Stimulated activated CD4-positive, alpha-beta T cell treated with anti-CD3 and anti-CD28 coated beads, Interleukin-15, amount 100 ng/mL, for 1 hour (primary cell): ENCODE data around the gene TDP1.
"Not testable (repeated sequence)": the region's sequence is repeated elsewhere in the genome, so short reads cannot be mapped to it uniquely, and the experiment has no call there.

Experiments
- DNase-seq, 2 donors: peaks; one replicate each; pipeline ENCODE4 v3.0.0-alpha.2; 2020; ENCODE audit warnings: low read depth in 1 of 2, low spot score in 1 of 2

The TDP1 gene

DNA sequence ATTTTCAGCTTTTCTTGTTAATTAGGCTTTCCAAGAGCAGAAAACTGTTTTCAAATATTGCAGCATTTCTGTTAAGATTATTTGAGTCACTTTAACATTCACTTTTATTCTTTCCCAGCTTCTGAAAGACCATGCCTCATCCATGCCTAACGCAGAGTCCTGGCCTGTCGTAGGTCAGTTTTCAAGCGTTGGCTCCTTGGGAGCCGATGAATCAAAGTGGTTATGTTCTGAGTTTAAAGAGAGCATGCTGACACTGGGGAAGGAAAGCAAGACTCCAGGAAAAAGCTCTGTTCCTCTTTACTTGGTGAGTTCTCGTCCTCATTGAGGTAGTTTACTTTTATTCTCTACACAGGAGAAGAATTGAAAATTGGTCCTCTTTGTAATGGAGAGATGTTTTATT lies 33.1 kb downstream of the TDP1 start:
- no peak for DNase-seq

DNA sequence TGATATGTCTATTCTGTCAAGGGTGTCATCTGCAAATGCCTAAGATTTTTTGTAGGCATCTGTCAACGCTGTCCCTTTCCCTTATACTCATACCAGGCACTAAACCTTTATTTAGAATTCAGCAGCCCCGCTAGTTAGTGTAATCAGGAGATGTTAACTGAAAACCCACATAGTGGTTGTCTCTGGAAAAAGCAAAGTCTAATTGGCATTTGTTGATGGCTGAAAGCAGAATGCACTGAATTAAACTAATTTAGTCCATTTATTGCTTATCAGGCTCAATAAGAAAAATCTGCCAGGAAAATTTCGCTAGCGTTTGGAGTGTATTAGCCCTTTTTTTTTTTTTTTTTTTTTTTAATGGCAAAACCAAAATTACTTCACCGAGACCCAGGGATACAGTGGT lies 34.5 kb downstream of the TDP1 start:
- no peak for DNase-seq

DNA sequence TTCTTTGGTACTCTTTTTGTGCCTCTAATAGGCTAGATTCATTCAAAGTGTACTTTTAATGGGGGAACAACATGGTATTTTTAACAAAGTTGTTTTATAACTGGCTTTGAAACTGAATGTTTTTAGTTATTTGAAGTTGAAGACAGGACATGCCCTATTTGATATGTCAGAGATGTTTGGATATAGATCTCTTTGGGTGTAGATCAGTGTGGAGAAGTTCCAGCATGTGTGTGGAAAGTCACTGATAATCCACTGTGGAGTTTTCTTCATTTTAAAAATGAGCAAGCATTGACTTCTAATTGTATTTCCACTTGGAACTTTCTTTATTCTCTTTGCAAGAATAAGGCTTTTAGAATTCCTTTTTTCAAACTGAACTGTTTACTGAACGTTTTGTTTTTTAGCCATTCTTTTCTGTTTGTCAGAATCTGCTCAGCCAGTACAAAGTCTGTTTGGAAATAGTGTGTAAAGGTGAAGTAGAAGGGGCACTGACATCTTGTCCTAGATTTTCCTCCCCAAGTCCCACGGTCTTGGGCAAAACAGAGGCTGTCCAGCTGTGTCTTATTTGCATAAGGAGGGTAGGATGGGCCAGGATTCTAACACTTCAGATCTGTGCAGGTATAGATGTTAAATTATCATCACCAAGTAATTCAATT lies 35.0 kb downstream of the TDP1 start:
- no peak for DNase-seq

DNA sequence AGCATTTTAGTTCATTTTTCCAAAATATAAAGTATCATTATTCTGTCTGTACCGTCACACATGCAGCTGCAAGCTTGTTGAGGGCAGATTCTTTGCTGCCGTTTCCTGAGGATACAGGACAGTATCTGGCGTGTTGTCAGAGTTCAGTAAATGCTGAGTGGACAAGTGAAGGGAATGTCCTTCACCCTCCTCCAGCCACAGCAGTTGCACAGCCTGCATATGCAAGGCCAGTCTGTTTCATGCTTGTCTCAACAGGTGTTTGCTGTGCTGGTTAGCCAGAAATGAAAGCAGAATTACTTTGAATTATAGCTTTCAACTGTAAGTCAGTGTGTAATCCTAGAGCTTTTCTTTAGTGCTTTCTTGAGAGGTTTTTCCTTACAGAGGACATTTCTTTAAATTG lies 36.5 kb downstream of the TDP1 start:
- no peak for DNase-seq

DNA sequence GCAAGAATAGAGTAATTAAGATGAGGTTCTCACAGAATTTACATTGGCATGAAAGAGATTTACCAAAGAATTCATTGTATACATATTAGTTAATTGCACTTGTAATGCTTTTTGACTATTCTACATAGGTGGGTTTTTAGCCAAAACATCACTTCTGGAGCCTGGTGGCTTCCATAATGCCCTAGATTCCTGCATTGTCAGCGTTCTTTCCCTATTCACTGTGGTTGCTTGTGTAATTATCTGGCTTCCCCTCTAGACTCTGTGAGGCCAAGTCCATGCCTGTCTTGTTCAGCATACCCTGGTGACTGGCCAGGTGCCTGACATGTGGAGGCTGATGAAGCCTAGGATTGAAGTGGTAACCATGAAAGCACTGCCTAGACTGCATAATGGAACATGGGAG lies 41.2 kb downstream of the TDP1 start:
- no peak for DNase-seq

DNA sequence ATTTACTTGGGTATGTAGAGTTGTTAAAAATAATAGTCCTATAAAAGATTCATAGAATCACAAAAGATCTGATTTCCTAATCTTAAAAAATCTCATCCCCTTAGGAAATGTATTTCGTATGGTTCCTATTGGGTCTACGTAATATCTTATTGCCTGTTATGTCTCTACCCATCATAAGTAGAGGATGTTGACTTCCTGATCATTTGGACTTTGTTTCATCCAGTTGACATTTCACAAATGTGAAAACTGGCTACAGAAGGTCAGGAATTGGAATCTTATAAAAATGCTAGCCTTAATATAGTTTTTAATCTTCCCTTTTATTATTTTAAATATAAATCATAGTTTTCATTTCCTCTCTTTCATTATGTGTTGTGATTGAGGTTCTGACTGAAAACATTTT lies 45.2 kb downstream of the TDP1 start:
- no peak for DNase-seq

DNA sequence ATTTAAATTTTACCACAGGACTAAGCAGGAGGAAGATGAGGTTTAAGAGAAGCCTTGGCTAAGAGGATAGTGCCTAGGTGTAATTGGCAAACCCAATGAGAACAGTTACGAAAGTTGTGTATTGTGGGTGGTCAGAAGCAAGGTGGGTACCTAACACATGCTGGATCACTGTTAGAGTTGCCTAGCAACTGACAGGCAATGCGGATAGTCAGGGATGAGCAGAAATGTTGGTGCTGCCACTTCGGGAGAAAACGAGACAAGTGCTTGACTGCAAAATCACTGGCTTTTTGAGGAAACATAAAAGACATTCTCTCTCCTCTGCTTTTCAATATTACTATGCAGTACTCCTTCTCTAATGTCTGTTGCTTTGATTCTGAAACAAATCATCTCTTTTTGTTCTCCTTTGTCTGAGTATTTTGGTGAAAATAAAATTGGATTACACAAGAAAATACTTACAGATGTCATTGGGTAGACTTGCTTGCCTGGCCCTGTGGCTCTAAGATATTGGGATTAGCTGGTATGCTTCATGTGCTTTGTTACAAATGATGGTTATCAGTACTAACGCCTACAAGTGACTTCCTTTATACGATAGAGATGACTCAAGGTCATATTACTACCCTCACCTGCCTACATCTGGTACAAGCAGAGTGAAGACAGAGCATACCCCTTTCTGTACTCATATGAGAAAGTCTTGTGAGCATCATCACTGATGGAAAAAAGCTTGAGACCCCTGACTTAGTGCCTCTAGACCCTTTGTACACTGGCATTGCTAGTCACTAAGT lies 48.0 kb downstream of the TDP1 start:
- DNase-seq, result no peak

DNA sequence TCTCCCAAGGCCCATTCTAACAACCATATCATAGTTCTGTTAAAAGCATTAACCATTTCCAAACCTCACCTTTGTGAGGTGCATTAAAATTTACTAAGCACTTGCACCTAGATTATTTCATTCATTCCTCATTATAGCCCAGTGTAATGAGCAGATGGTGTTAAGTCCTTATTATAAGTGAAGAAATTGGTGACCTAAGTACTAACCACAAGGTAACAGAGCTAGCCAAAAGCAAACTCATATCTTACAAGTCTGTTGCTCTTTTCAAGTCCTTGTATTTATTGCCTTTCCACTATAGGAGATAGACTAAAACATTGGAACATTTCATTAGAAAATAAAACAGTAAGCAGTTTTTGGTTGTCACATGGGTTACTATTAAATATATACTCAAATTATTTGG lies 49.7 kb downstream of the TDP1 start:
- no peak for DNase-seq

DNA sequence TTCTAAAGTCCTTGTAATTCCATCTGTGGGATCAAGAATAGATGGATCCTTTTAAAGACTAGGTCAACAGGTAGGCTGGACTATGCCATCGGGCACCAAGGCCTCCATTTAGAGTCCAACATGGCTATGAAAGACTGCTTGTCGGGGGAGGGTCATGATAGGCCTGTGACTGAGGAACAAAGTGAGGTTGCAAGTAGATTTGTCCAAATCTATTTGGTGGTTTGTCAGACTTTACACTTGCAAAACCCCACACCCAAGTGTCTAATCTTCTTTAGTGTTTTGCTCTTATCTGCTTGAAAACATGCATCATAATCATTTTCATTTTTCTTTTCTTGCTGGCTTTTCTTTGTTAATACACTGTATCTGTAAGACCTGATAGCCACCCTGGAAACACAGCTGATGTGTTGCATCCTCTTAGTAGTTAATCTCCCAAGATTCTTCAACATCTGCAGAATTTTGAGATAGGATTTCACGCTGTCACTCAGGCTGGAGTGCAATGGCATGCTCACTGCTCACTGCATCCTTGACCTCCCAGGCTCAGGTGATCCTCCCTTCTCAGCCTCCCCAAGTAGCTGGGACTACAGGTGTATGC lies 50.3 kb downstream of the TDP1 start:
- DNase-seq, result no peak

DNA sequence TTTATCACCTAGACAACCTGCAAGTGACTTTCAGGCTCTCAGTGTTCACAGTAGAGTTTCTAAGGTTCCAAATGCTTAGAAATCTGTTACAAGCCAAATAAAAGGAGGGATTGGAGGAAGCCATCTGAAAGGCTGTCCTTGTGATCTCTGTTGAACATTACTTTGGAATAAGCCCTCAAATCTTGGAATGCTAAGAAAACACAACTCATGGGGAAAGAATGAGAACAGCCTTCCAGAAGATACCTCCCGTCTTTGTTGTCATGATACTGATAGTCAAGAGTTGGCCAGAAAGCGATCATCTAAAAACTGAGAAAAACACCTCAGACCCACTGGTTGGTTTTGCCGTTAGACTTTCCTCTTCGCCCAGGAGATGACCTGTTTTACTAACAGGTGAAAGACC lies 61.6 kb downstream of the TDP1 start:
- no peak for DNase-seq

DNA sequence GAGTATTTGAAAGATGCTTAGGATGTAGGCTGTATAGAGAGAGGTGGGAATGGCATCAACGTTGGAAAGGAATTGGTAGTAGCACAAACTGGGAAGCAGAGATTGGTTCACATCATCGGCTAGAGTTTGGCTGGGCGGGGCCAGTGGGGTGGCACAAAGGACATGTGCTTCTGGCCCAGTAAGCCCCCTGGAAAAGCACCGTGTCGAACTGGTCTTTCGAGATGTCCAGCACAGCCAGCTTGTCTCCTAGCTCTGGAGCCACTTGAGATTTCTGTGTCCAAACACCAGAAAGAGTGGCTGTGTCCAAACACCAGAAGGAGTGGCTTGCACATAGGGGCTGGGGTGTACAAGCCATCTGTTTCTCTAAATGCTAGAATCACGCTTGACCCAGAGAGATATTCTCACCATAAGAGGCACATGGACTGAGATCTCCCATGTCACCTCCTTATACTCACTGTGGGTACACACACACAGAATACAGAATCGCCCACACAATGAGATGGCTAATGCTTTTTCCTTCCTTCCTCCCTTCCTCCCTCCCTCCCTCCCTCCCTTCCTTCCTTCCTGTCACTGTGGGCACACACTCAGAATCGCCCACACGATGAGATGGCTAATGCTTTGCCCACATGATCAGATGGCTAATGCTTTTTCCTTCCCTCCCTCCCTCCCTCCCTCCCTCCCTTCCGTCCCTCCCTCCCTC lies 64.2 kb downstream of the TDP1 start:
- DNase-seq, result no peak

DNA sequence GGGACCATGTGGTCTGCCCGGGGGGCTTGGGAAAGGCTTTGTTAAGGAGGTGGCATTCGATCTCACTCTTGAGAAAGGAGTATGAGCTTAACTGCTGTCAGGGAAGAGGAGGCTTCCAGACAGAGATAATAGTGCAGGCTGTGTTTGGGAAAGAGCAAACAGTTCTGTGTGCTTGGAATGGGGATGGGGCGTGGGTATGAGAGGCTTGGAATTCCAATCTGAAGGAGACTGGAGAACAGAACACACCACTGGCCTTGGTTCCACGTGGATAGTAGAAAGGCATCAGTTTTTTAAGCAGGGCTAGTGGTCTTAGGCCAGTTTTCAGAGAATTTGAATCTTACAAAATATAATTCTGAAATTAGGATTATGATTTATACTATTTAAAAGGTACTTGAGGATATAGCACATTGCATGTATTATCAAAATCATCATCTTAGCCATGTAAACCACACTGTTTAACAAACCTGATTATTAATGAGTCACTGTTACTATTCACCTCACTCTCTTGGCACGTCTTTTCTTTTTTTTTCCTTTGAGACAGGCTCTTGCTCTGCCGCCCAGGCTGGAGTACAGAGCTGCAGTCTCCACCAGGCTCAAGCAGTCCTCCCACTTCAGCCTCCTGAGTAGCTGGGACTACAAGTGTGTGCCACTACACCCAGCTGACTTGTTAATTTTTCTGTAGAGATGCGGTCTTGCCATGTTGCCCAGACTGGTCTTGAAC lies 67.6 kb downstream of the TDP1 start:
- no peak for DNase-seq

DNA sequence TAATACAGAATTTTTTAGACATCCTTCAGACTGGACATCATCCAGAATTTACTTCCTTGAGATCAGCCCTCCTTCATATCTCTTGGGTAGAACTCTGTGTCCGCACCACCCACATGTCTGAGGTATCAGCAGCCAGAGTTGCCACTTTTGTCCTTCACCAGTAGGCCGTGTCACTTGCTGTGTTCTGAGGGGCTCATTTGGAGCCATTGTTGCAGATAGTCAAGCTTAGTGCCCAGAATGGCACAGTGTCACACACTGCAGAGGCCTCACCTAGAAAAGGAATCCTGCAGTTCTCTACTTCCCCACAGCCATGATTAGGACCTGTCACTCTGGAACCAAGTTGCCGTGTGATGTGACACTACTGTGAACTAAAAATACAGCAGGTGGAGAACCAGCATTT lies 69.2 kb downstream of the TDP1 start:
- DNase-seq, result no peak

DNA sequence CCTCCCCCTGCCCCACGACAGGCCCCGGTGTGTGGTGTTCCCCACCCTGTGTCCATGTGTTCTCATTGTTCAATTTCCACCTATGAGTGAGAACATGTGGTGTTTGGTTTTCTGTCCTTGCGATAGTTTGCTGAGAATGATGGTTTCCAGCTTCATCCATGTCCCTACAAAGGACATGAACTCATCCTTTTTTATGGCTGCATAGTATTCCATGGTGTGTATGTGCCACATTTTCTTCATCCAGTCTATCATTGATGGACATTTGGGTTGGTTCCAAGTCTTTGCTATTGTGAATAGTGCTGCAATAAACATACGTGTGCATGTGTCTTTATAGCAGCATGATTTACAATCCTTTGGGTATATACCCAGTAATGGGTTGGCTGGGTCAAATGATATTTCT lies 70.9 kb downstream of the TDP1 start:
- DNase-seq, result not testable (repeated sequence)

DNA sequence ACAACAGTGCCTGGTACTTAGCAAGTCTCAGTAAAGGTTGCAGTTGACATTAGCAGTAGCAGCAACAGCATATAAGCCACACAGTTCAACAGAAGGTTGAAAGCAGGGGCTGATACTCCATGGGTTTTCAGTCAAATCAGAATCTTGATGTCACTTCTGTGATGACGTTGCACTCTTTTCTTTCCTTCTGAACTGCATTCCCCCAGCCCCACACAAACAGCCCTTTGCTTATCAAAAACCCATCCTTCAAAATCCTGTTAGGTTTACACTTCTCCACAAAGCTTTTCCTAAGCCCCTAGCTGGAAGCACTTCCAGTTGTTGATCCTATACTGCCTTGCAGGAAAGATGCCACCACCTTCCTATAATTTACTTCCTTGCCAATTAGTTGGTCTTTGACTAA lies 72.1 kb downstream of the TDP1 start:
- DNase-seq, result no peak

DNA sequence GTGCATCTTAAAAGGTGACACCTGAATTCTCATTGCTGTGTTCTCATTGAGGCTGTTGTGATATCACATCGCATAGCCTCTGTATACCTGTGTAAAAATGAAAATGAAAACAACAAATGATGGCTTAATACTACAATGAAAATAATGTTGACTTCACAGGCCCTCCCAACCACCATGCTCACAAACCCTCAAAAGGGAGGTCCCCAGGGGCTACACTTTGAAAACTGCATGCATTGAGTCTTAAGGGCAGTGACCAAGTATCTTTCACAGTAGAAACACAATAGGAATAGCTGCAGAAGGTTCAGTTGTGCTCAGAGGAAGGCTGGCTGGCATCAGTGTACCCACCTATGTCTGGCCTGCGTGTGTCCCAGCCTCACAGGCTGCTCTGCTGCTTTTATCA lies 78.4 kb downstream of the TDP1 start:
- no peak for DNase-seq

DNA sequence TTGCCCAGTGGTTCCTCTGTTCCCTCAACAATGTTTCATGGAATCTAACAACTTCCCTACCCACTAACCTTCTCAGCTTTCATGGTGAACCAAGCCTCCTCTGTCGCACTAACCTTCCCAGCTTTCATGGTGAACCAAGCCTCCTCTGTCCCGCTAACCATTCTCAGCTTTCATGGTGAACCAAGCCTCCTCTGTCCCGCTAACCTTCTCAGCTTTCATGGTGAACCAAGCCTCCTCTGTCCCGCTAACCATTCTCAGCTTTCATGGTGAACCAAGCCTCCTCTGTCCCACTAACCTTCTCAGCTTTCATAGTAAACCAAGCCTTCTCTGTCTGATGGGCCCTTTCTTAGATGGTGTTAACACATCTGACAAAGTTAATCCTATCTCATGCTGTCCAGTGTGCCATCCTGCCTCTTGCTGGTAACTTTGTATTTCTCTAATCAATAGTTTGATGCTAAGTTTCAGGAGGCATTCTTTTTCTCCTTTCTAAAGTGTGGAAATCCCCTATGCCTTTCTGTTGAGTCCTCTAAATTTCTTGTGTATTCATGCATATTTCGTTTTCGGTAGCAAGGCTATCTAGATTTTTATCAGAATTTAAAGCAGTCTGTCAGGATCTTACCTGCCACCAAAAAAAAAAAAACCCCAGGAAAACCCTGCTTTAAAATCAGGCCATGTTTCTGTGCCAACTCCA lies 79.3 kb downstream of the TDP1 start:
- no peak for DNase-seq

DNA sequence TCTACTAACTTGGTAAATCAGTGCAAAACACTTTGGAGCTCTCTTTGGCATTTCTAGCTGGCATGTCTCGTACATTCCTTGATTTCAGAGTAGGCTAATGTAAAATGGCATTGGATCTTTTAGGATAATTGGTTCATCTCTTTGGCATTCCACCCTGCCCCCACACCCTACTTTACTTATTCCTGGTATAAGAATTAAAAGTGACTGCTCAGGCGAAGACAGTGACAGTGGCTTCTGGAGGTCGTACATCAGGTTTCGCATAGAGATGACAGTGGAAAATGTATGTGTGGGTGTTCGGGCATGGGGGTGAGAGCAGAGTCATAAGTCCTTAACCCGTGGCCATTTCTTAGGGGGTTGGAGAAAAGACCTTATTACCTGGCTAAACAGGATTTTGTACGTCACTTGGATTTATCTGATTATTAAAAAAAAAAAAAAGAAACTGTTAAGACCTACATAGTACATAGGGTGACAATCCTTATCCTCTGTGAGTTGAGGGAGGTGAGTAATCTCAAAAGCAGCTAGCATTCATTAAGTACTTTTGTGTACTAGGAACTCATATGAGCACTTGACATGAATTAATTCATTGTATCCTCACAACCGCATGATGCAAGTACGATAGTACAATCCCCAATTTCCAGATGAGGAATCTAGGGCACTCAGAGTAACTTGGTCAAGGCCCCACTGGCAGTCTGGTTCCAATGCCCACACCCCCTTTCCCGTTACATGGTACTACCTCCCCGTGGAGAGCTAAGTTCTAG lies 83.7 kb downstream of the TDP1 start:
- no peak for DNase-seq

DNA sequence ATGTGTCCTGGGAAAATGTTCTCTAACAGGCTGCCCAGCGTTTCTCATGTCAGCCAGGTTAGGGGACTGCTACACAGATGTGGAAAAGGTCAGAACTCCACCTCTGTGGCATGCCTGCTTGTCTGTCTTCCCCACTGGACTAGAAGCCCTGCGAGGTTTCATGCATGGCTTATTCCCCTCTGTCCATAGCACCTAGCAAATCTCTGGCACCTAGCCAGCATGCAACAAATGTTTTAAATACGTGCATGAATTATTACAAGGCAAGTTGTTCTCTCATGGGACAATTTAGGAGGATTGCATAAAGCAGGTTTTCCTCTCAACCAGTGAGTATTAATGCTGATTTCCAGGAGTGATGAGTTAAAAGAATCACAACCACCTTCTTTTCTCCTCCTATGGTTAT lies 84.7 kb downstream of the TDP1 start:
- no peak for DNase-seq
